HepG2 (cell line): ENCODE data around the gene DCHS2. TPM values are rescaled to one million over a fixed set of nuclear protein-coding genes. Genes with fewer than 3 reads are reported as not detected.

Experiments
- ATAC-seq: fragments of 200-7000 bp; cut with Tn5 transposase; 3 replicates; pipeline ENCODE4 v1.9.1; 2020; ENCODE audit warnings: mild to moderate bottlenecking, moderate library complexity
- BruUV-seq: library from RNA; stranded (reverse); fragments of 400-500 nt; replicated peaks from 2 replicates; lab custom pipeline; 2021; lab: Mats Ljungman, UMichigan
- CTCF ChIA-PET: fragments of 300-600 bp; formaldehyde crosslinking; extraction: SDS; loops from one replicate; lab custom pipeline; 2021; ENCODE audit warnings: low total read pairs, inconsistent platforms, low intra/inter-chr PET ratio; lab: Yijun Ruan, JAX
- POLR2A ChIA-PET: fragments of 350-600 bp; sonication (Branson Sonifier 250); formaldehyde crosslinking; loops from one replicate; lab custom pipeline; 2020; ENCODE audit warnings: antibody characterized with exemption, inconsistent platforms; lab: Yijun Ruan, JAX
- DNase-seq: peaks from one replicate; pipeline ENCODE4 v3.0.0-alpha.2; 2015; ENCODE audit warnings: low spot score
- FAIRE-seq: peaks from 3 replicates; lab custom pipeline; 2011; peaks lifted over from hg19 to GRCh38; lab: Jason Lieb, UNC
- H2AFZ ChIP-seq: one replicate; pipeline ENCODE4 v1.6.1; 2011; ENCODE audit warnings: low read length, inconsistent platforms
- H3K27ac ChIP-seq: fragments of 300-600 bp; 3 replicates; pipeline ENCODE4 v1.8.0; 2011; ENCODE audit warnings: mixed run types, mild to moderate bottlenecking, mixed read lengths, low read length, inconsistent platforms; ENCODE audit not compliant: insufficient read depth; ENCODE audit errors: extremely low read length
- H3K27me3 ChIP-seq, 2 experiments: fragments of 200-600 bp in 1 of 2; 2 replicates in 1 of 2; 3 replicates in 1 of 2; pipeline versions ENCODE4 v1.6.0 to v1.8.0; 2011; ENCODE audit warnings: low read length in 2 of 2, mild to moderate bottlenecking in 2 of 2, moderate library complexity in 2 of 2, inconsistent platforms in 1 of 2; ENCODE audit not compliant: insufficient read depth in 2 of 2, control insufficient read depth in 1 of 2
- H3K36me3 ChIP-seq, 2 experiments: fragments of 200-600 bp in 1 of 2; replicated peaks in 1 of 2; 2 replicates in 1 of 2; 3 replicates in 1 of 2; pipeline versions ENCODE4 v1.5.1 to v1.8.0; 2011; ENCODE audit warnings: low read length in 2 of 2, inconsistent platforms in 1 of 2; ENCODE audit not compliant: insufficient read depth in 2 of 2, control insufficient read depth in 1 of 2
- H3K4me1 ChIP-seq: 2 replicates; pipeline ENCODE4 v1.5.1; 2012; ENCODE audit warnings: low read length, inconsistent platforms; ENCODE audit not compliant: insufficient read depth
- H3K4me2 ChIP-seq: 2 replicates; pipeline ENCODE4 v1.6.0; 2011; ENCODE audit warnings: low read depth, low read length, inconsistent platforms
- H3K4me3 ChIP-seq, 3 experiments: fragments of 200-600 bp in 1 of 3; sonication (generic), shearing (Covaris generic) in 1 of 3; replicated peaks in 1 of 3; 2 replicates each; pipeline ENCODE4 v1.5.1; 2011 to 2016; ENCODE audit warnings: low read length in 3 of 3, inconsistent platforms in 2 of 3, low read depth in 2 of 3, mild to moderate bottlenecking in 2 of 3, control low read depth in 1 of 3, mixed read lengths in 1 of 3; ENCODE audit not compliant: insufficient read depth in 1 of 3
- H3K79me2 ChIP-seq: one replicate; pipeline ENCODE4 v1.6.1; 2011; ENCODE audit warnings: low read length, inconsistent platforms; ENCODE audit not compliant: insufficient read depth
- H3K9ac ChIP-seq: 2 replicates; pipeline ENCODE4 v1.6.0; 2011; ENCODE audit warnings: mild to moderate bottlenecking, low read depth, low read length, inconsistent platforms; ENCODE audit not compliant: insufficient read depth
- H3K9me3 ChIP-seq: 2 replicates; pipeline ENCODE4 v1.5.1; 2012; ENCODE audit warnings: mild to moderate bottlenecking, low read length
- H4K20me1 ChIP-seq: 2 replicates; pipeline ENCODE4 v1.6.0; 2011; ENCODE audit warnings: inconsistent platforms, mild to moderate bottlenecking, low read length, moderate library complexity; ENCODE audit not compliant: insufficient read depth
- MEIS1 ChIP-seq: sonication (generic); formaldehyde crosslinking; IDR thresholded peaks from 2 replicates; pipeline ENCODE4 v1.9.0; 2021; ENCODE audit warnings: mild to moderate bottlenecking, missing genetic modification reagents, moderate library complexity, borderline replicate concordance
- NFYB ChIP-seq: sonication (generic); formaldehyde crosslinking; IDR thresholded peaks from 2 replicates; pipeline ENCODE4 v1.4.0; 2020; ENCODE audit warnings: missing genetic modification reagents
- TBX2 ChIP-seq: sonication (generic); formaldehyde crosslinking; IDR thresholded peaks from 2 replicates; pipeline ENCODE4 v1.5.0; 2020; ENCODE audit warnings: missing genetic modification reagents, mild to moderate bottlenecking, borderline replicate concordance
- TFE3 ChIP-seq: IDR thresholded peaks from 2 replicates; pipeline ENCODE4 v1.6.1; 2016
- ZNF512 ChIP-seq: sonication (generic); formaldehyde crosslinking; IDR thresholded peaks from 2 replicates; pipeline ENCODE4 v1.4.0; 2020; ENCODE audit warnings: mild to moderate bottlenecking, missing genetic modification reagents
- WGBS: methylation state at CpG from one replicate; pipeline ENCODE4 v1.1.6; 2017; ENCODE audit warnings: low lambda C conversion rate; 5-methylcytosine and 5-hydroxymethylcytosine counted together
- in situ Hi-C: cut with HindIII; loops from 2 replicates; pipeline ENCODE4 v1.10.0; 2017; ENCODE audit warnings: low pct_unique_long_range_greater_than_20kb; ENCODE audit not compliant: extremely low pct_ligation_motif_present
- intact Hi-C: fragments of 100-400 bp; cut with micrococcal nuclease; formaldehyde crosslinking; loops from one replicate; pipeline ENCODE4 v1.10.0; 2022; ENCODE audit not compliant: unreplicated experiment
- polyA plus RNA-seq, 8 experiments: library from polyadenylated mRNA; depleted of rRNA in 3 of 8; stranded (reverse) in 7 of 8; unstranded in 1 of 8; fragments of >200 nt; fragmentation: Illumina TruSeq in 4 of 8; extraction: Trizol in 4 of 8; gene quantifications; 2 replicates each; pipeline versions ENCODE4 v1.2.1 to v1.2.3, GENCODE V29; 2011 to 2016; ENCODE audit warnings: low read depth in 4 of 8, missing spikeins in 1 of 8, mixed read lengths in 1 of 8; ENCODE audit not compliant: insufficient read depth in 1 of 8
- total RNA-seq, 5 experiments: library from RNA; depleted of rRNA; stranded (reverse); fragments of >200 nt; fragmentation: Illumina TruSeq; extraction: Trizol; gene quantifications; 2 replicates each; pipeline ENCODE4 v1.2.3, GENCODE V29; 2016; ENCODE audit warnings: low read depth in 1 of 5
- TF ChIP-seq, protein P1 (sequence below): sonication (generic); formaldehyde crosslinking; IDR thresholded peaks from 2 replicates; pipeline ENCODE4 v1.5.0; 2020; ENCODE audit warnings: mild to moderate bottlenecking, missing genetic modification reagents, borderline replicate concordance
- TF ChIP-seq, protein P2 (sequence below): sonication (generic); formaldehyde crosslinking; IDR thresholded peaks from 2 replicates; pipeline ENCODE4 v1.5.0; 2020; ENCODE audit warnings: mild to moderate bottlenecking, missing genetic modification reagents, moderate library complexity
- TF ChIP-seq, protein P3 (sequence below): sonication (generic); IDR thresholded peaks from 2 replicates; pipeline ENCODE4 v1.6.1; 2016; ENCODE audit warnings: low read depth, borderline replicate concordance

Gene DCHS2
- total and polyA plus RNA-seq, 2 of the 13 experiments (the other 11 are each of a cell fraction or from before 2014, with no cell fraction given), result 0.03 TPM; not detected in 1

- no peaks in the 10 kb centered on the region for H3K36me3 ChIP-seq
- H3K9me3 ChIP-seq, result no peaks in the 10 kb centered on the region
- ATAC-seq, result no peak
- intact Hi-C loops (loop anchor here (5.0 kb wide), 1 partner anchor 85 kb away; no protein-coding TSS in a partner anchor), in situ Hi-C loops (no loop called here)
- no peak overlapping the region for H2AFZ ChIP-seq
- ChIA-PET POLR2A (no interaction called here), CTCF (no interaction called here)
- H3K9ac ChIP-seq, result no peak overlapping the region
- H4K20me1 ChIP-seq, result no peaks in the 10 kb centered on the region
- H3K4me2 ChIP-seq, result peak overlapping the region; percentile 91
- FAIRE-seq, result no peak
- peaks cover 12% of the 10 kb centered on the region for H3K4me1 ChIP-seq
- WGBS, result 0% methylated on average over 2 of the region's 2 CpGs
- H3K79me2 ChIP-seq, result no peaks in the 10 kb centered on the region
- H3K4me3 ChIP-seq, result peak overlapping the region in 1 of 3 experiments; percentile 67; a peak in 2 of 6 replicates
- no peak for TF ChIP-seq MEIS1 (CRISPR knock-in tag)
- no peak for TF ChIP-seq NFYB (CRISPR knock-in tag)
- TF ChIP-seq ZNF512 (CRISPR knock-in tag), result no peak
- TF ChIP-seq, all 625 proteins: peak for 0
- Histone ChIP-seq H3K27me3 (peaks cover 0 to 21% of the 10 kb centered on the region in 2 experiments; a peak in 3 of 5 replicates), H3K27ac (no peak overlapping the region)
- BruUV-seq, result no TSS peak
- DNase-seq, result no peak
Measured at GRCh38 chr4:154417373-154417673, 74.3 kb downstream of the DCHS2 start.

- no peak for FAIRE-seq
- H3K9me3 ChIP-seq, result no peaks in the 10 kb centered on the region
- no peaks in the 10 kb centered on the region for H3K36me3 ChIP-seq
- in situ Hi-C loops, result no loop called here
- POLR2A ChIA-PET, result no interaction called here
- peak overlapping the region; percentile 42 to 67 (median 50); a peak in 5 of 6 replicates for H3K4me3 ChIP-seq
- CTCF ChIA-PET, result no interaction called here
- H3K27ac ChIP-seq, result no peak overlapping the region
- H3K9ac ChIP-seq, result no peak overlapping the region
- H3K4me2 ChIP-seq, result peak overlapping the region; percentile 91
- H3K4me1 ChIP-seq, result peaks cover 12% of the 10 kb centered on the region
- no TSS peak for BruUV-seq
- H4K20me1 ChIP-seq, result no peaks in the 10 kb centered on the region
- ATAC-seq, result peak; percentile 84
- whole genome bisulfite sequencing, result 7% methylated on average over 9 of the region's 10 CpGs
- peaks cover 0 to 21% of the 10 kb centered on the region in 2 experiments; a peak in 3 of 5 replicates for H3K27me3 ChIP-seq
- H2AFZ ChIP-seq, result peak overlapping the region; percentile 68
- no peaks in the 10 kb centered on the region for H3K79me2 ChIP-seq
- intact Hi-C loops, result loop anchor here (5.0 kb wide), 1 partner anchor 86 kb away; no protein-coding TSS in a partner anchor
- peak; percentile 10 for DNase-seq
- TF ChIP-seq, protein P1, sequence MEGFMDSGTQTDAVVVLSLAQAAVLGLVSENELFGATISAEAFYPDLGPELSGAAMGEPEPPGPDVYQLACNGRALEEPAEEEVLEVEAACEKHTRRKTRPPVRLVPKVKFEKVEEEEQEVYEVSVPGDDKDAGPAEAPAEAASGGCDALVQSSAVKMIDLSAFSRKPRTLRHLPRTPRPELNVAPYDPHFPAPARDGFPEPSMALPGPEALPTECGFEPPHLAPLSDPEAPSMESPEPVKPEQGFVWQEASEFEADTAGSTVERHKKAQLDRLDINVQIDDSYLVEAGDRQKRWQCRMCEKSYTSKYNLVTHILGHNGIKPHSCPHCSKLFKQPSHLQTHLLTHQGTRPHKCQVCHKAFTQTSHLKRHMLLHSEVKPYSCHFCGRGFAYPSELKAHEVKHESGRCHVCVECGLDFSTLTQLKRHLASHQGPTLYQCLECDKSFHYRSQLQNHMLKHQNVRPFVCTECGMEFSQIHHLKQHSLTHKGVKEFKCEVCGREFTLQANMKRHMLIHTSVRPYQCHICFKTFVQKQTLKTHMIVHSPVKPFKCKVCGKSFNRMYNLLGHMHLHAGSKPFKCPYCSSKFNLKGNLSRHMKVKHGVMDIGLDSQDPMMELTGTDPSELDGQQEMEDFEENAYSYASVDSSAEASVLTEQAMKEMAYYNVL (CRISPR knock-in tag), result no peak
- TF ChIP-seq TFE3 (CRISPR knock-in tag) (no peak), TBX2 (peak; percentile 35; the same call in 1 of the 2 replicates)
- TF ChIP-seq, protein P2, sequence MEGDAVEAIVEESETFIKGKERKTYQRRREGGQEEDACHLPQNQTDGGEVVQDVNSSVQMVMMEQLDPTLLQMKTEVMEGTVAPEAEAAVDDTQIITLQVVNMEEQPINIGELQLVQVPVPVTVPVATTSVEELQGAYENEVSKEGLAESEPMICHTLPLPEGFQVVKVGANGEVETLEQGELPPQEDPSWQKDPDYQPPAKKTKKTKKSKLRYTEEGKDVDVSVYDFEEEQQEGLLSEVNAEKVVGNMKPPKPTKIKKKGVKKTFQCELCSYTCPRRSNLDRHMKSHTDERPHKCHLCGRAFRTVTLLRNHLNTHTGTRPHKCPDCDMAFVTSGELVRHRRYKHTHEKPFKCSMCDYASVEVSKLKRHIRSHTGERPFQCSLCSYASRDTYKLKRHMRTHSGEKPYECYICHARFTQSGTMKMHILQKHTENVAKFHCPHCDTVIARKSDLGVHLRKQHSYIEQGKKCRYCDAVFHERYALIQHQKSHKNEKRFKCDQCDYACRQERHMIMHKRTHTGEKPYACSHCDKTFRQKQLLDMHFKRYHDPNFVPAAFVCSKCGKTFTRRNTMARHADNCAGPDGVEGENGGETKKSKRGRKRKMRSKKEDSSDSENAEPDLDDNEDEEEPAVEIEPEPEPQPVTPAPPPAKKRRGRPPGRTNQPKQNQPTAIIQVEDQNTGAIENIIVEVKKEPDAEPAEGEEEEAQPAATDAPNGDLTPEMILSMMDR (CRISPR knock-in tag), result peak; percentile 55
- TF ChIP-seq, protein P3, sequence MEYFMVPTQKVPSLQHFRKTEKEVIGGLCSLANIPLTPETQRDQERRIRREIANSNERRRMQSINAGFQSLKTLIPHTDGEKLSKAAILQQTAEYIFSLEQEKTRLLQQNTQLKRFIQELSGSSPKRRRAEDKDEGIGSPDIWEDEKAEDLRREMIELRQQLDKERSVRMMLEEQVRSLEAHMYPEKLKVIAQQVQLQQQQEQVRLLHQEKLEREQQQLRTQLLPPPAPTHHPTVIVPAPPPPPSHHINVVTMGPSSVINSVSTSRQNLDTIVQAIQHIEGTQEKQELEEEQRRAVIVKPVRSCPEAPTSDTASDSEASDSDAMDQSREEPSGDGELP, result 0 out of 2 replicates have a peak, but pooled peaks have one; percentile 10
Measured at GRCh38 chr4:154416190-154416547, 75.4 kb downstream of the DCHS2 start.
